Mucosa of descending colon (tissue), 3 donors: ENCODE measurements around the gene KSR2. TPM values are rescaled to one million over a fixed set of nuclear protein-coding genes. Genes with fewer than 3 reads are reported as not detected.

Source experiments
- ATAC-seq: fragments of 200-7000 bp; cut with Tn5 transposase; one replicate; pipeline ENCODE4 v1.9.1; 2020; ENCODE audit warnings: mild to moderate bottlenecking, moderate library complexity
- DNase-seq, 3 donors: peaks; one replicate each; pipeline ENCODE4 v3.0.0-alpha.2; 2020
- H3K36me3 ChIP-seq: fragments of 200-600 bp; one replicate; pipeline ENCODE4 v1.8.0; 2021; ENCODE audit warnings: low read depth, mild to moderate bottlenecking
- H3K4me1 ChIP-seq: fragments of 200-600 bp; one replicate; pipeline ENCODE4 v1.8.0; 2021; ENCODE audit warnings: low read depth, mild to moderate bottlenecking
- H3K4me3 ChIP-seq: fragments of 200-600 bp; one replicate; pipeline ENCODE4 v1.8.0; 2021; ENCODE audit warnings: mild to moderate bottlenecking
- H3K9me3 ChIP-seq: fragments of 200-600 bp; one replicate; pipeline ENCODE4 v1.8.0; 2021; ENCODE audit warnings: mild to moderate bottlenecking
- CTCF ChIP-seq: fragments of 200-600 bp; IDR thresholded peaks from one replicate; pipeline ENCODE4 v1.8.0; 2022; ENCODE audit warnings: antibody characterized with exemption, mild to moderate bottlenecking
- intact Hi-C, 2 donors: fragments of 100-400 bp; cut with DNase I in 1 of 2; cut with micrococcal nuclease in 1 of 2; formaldehyde crosslinking; loops; one replicate each; pipeline versions ENCODE4 v1.11.0 to v1.11.1; 2022; cut with DNase I, micrococcal nuclease
- total RNA-seq, 3 donors: library from RNA; stranded (reverse); fragmentation: NEBNext Ultra II Directional in 2 of 3; extraction: Animal tissue kit (Norgen Biotek cat#: 25700) in 2 of 3; gene quantifications; one replicate each; pipeline versions ENCODE4 v1.2.1 to v1.2.4, GENCODE V29; 2021 to 2023
- donor health status: DM: no; HTN: no; CAD: no; lungs with moderate emphysema.
- donor health status: DM: no; HTN: no; CAD: no.
- donor health status: DM: no; HTN: yes; CAD: no.

KSR2 gene
- total RNA-seq, 3 donors from 2014 or later: 1.4 to 2.8 (median 2.5) TPM

GRCh38 chr12:117521867-117522266, 446.9 kb downstream of the KSR2 start:
- Histone ChIP-seq H3K4me1 (peaks cover 8% of the 10 kb centered on the region), H3K36me3 (no peaks in the 10 kb centered on the region), H3K4me3 (no peak overlapping the region), H3K9me3 (no peaks in the 10 kb centered on the region)
- intact Hi-C loops: no loop called here
- ATAC-seq (no peak), DNase-seq (no peak)
- TF ChIP-seq CTCF: no peak

- H3K4me1 ChIP-seq: peaks cover 8% of the 10 kb centered on the region
- no peaks in the 10 kb centered on the region for H3K36me3 ChIP-seq
- H3K4me3 ChIP-seq: no peak overlapping the region
- TF ChIP-seq CTCF: no peak
- intact Hi-C loops: no loop called here
- DNase-seq (no peak), ATAC-seq (no peak)
- H3K9me3 ChIP-seq: no peaks in the 10 kb centered on the region
These were observed 447.4 kb downstream of the KSR2 start for GRCh38 chr12:117521346-117521745.

GRCh38 chr12:117518594-117519270, 450.1 kb downstream of the KSR2 start:
- Histone ChIP-seq H3K36me3 (no peaks in the 10 kb centered on the region), H3K9me3 (no peaks in the 10 kb centered on the region), H3K4me1 (peaks cover 8% of the 10 kb centered on the region), H3K4me3 (no peak overlapping the region)
- DNase-seq (peak; percentile 71 to 85 (median 82)), ATAC-seq (peak; percentile 88)
- intact Hi-C loops: no loop called here
- no peak for TF ChIP-seq CTCF

GRCh38 chr12:117517219-117517739, 451.5 kb downstream of the KSR2 start:
- DNase-seq: no peak
- ATAC-seq: no peak
- no peaks in the 10 kb centered on the region for H3K36me3 ChIP-seq
- H3K9me3 ChIP-seq: no peaks in the 10 kb centered on the region
- peaks cover 8% of the 10 kb centered on the region for H3K4me1 ChIP-seq
- intact Hi-C loops: no loop called here
- H3K4me3 ChIP-seq: no peak overlapping the region
- no peak for TF ChIP-seq CTCF

GRCh38 chr12:117516034-117516433, 452.8 kb downstream of the KSR2 start:
- intact Hi-C loops: no loop called here
- no peak for TF ChIP-seq CTCF
- Histone ChIP-seq H3K9me3 (no peaks in the 10 kb centered on the region), H3K4me1 (peaks cover 8% of the 10 kb centered on the region), H3K4me3 (no peak overlapping the region), H3K36me3 (no peaks in the 10 kb centered on the region)
- DNase-seq (no peak), ATAC-seq (no peak)
